Rectal smooth muscle tissue (tissue), 1 donor: Measurements from ENCODE around the gene CRELD2.

Experiments used
- H3K27ac ChIP-seq: one replicate; pipeline ENCODE4 v1.7.0; 2013; ENCODE audit warnings: low read depth, low read length, inconsistent platforms
- H3K27me3 ChIP-seq: one replicate; pipeline ENCODE4 v1.7.0; 2013; ENCODE audit warnings: low read length; ENCODE audit not compliant: control insufficient read depth, insufficient read depth
- H3K36me3 ChIP-seq: one replicate; pipeline ENCODE4 v1.7.0; 2013; ENCODE audit warnings: low read length; ENCODE audit not compliant: control insufficient read depth, insufficient read depth
- H3K4me1 ChIP-seq: one replicate; pipeline ENCODE4 v1.7.0; 2013; ENCODE audit warnings: low read length; ENCODE audit not compliant: control insufficient read depth, insufficient read depth
- H3K4me3 ChIP-seq: one replicate; pipeline ENCODE4 v1.7.0; 2013; ENCODE audit warnings: low read length
- H3K9ac ChIP-seq: one replicate; pipeline ENCODE4 v1.7.0; 2013; ENCODE audit warnings: low read length

The CRELD2 gene

DNA sequence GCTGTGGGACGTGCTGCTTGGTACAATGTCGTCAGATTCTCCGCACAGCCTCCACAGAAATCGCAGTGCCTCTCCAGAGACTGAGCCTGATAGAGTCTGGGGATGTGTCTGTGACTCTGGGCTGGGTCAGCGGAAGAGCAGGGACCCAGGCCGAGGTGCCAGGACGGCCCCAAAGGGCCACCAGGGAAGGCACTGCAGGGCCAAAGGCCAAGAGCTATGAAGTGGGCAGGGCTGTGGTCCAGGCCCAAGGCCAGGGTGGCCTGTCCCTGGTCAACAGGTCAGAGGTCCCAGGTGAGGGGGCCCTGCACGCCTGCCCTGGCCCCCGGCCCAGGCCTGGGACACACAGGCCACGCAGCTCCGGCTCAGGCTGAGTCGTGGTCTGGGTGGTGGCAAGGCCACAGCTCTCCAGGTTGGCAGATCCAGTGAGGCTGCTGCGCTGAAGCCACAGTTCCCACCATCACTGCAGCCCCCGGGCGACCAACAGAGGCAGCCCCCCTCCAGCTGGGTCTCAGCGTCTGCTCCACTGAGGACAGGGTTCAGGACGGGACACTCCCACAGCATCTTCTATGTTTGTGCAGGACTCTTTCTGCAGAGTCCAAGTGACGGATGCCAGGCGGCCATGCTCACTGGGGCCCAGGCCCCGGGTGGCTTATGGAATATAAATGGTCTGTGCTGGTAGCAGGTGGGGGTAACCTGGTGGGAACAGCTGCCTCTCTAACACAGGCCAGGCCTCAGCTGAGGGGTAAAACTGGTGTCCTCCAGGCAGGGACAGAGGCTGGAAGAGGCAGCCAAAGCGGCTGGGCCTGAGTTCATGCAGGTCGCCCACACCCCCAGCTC, 37.4 kb downstream of the CRELD2 start:
- H3K36me3 ChIP-seq, result no peaks in the 10 kb centered on the region
- H3K27ac ChIP-seq, result no peak overlapping the region
- H3K4me1 ChIP-seq, result no peaks in the 10 kb centered on the region
- no peak overlapping the region for H3K9ac ChIP-seq
- H3K27me3 ChIP-seq, result no peaks in the 10 kb centered on the region
- no peak overlapping the region for H3K4me3 ChIP-seq

DNA sequence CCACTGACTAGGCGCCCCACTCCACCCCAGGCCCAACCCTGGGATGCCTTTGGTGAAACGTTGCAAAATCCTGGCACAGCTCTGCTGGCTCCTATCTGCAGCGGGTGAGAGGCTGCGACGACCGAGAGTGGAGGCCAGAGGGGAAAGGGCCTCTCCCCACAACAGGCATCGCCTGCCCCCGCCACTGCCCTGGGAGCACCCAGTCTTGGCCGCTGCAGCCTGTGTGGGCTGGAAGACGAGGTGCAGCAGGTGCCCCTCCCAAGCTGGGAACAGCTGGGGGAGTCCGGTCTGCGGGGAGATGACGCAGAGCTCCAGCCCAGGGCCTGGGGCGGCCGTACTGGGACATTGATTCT, 38.0 kb downstream of the CRELD2 start:
- no peak overlapping the region for H3K4me3 ChIP-seq
- no peaks in the 10 kb centered on the region for H3K36me3 ChIP-seq
- H3K27me3 ChIP-seq, result no peaks in the 10 kb centered on the region
- H3K27ac ChIP-seq, result no peak overlapping the region
- H3K4me1 ChIP-seq, result no peaks in the 10 kb centered on the region
- no peak overlapping the region for H3K9ac ChIP-seq

DNA sequence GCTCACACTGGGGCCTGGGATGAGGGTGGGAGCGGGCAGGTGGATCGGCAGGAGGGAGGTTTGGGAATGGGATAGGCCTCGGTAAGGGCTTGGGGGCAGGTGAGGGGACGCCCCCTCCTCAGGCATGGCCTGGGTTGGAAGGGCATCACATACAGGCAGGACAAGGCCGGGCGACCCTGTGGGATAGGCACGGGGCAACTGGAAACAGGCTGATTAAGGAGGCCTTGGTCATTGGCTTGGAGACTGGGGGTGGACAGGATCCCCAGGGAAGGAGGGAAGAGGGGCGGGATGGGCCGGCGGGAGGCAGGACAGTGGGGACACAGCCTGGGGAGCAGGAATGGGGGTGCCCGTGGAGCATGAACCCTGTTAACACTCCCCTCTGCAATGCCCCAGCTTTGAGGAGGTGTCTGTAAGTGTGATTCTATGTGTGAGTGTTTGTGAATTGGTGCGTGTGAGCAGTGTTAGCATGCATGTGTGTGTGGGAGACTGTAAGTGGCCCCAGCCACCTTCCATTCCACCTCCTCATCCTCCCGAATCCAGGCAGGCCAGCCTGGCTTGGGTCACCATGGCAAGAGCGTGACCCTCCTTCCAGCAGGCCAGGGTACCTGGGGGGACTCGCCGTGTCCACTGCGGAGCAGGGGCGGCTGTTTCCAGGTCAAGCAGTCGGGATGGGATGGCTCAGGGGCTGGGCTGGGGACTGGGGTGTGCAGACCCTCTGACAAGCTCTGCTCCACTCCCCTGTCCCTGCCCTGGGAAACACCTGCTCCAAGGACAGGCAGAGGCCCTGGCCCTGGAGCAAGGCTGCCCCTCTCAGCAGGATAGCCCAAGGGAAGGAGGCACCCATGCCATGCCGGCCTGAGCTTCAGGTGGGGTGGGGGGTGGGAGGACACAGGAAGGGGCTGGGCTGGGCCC, 38.7 kb downstream of the CRELD2 start:
- no peaks in the 10 kb centered on the region for H3K4me1 ChIP-seq
- no peak overlapping the region for H3K9ac ChIP-seq
- H3K36me3 ChIP-seq, result no peaks in the 10 kb centered on the region
- H3K27me3 ChIP-seq, result no peaks in the 10 kb centered on the region
- no peak overlapping the region for H3K4me3 ChIP-seq
- H3K27ac ChIP-seq, result no peak overlapping the region

DNA sequence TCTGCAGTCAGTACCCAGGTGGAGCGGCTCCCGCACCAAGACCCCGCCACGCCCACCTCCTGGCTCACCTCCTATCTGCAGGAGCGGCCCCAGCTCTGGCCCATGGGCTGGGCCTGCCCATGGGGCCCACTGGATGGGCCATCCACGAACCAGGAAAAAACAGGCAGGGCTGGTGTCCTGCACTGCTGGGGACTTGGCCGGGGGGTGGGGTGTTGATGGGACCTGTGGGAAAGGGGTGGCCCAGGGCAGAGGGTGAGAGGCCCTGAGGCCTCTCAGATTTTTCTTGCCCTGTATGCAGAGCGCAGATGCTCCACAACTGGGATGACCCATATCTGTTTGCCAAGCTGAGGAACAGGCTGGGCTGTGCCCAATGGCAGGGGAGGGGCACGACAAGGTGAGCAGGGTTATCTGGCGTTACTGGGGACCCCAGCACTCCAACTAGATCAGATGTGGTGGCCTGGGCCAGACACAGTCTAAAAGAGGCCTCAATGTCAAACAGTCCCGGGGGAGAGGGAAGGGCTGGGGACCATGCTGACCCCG, 39.5 kb downstream of the CRELD2 start:
- no peak overlapping the region for H3K4me3 ChIP-seq
- peaks cover 5% of the 10 kb centered on the region for H3K4me1 ChIP-seq
- H3K9ac ChIP-seq, result no peak overlapping the region
- no peaks in the 10 kb centered on the region for H3K27me3 ChIP-seq
- peaks cover 2% of the 10 kb centered on the region for H3K36me3 ChIP-seq
- H3K27ac ChIP-seq, result no peak overlapping the region

DNA sequence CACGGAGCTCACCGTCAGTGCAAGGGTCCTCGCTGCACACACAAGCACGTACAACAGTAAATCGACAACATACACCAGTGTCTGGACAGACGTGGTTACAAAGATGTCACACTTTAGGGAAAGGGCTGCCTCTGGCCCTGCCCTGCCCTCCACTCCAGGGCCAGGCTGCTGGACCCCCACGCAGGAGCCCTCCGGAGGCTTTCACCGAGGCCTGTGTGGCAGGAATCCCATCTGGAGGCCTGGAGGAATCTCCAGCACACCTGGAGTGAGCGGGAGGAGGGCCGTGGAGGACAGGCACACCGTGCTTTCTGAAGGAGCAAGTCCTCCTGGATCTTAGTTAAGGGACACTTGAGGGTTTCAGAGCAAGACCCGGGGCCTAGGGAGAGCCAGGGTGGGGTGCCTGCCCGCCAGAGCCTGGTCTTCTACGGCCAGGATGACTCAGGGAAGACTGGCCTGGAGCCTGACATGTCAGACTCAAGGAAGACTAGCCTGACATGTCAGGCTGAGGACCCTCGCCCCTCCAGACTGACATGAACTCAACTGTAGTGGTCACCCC, 40.0 kb downstream of the CRELD2 start:
- Histone ChIP-seq H3K36me3 (peaks cover 6% of the 10 kb centered on the region), H3K9ac (no peak overlapping the region), H3K27ac (no peak overlapping the region), H3K4me3 (no peak overlapping the region), H3K27me3 (no peaks in the 10 kb centered on the region), H3K4me1 (peaks cover 8% of the 10 kb centered on the region)

DNA sequence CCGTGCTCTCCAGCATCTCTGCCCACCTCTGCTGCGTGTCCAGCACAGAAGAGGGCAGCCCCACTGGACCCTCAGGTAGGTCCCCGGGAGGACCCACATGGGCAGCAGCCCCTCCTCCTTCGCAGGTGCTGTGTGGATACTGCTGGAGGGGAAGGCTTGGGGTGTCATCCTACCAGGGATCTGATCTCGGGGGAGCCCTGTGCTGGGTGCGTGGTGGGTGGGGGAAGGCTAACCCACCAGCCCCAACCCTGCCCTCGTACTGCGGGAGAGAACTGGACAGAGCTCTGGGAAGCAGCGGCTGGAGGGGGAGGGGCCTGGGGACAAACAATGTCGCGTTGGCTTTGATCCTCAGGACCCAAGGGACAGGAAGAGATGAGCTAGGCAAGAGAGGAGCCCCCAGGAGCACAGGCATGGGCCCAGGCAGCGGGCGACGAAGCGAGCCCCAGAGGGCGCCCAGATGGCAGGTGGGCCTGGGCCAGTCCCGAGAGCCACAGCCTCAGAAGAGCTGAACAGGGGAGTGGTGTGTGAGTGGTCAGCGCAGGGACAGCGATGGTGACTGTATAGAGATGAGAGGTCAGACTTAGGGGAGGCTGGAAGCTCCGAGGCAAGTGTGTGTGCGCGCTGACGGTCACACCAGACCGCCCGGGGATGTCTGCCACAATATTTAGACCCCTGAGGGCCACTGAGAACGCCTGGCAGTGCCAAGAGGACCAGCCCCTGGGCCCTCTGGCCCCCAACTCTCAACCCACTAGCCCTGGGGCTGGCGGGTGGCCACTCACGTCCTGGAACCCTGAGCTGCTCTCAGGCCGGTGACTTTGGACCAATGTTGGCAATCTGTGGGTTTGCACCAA, 40.7 kb downstream of the CRELD2 start:
- Histone ChIP-seq H3K27ac (no peak overlapping the region), H3K36me3 (peaks cover 9% of the 10 kb centered on the region), H3K27me3 (no peaks in the 10 kb centered on the region), H3K9ac (peak overlapping the region; percentile 71), H3K4me3 (peak overlapping the region; percentile 86), H3K4me1 (peaks cover 12% of the 10 kb centered on the region)

DNA sequence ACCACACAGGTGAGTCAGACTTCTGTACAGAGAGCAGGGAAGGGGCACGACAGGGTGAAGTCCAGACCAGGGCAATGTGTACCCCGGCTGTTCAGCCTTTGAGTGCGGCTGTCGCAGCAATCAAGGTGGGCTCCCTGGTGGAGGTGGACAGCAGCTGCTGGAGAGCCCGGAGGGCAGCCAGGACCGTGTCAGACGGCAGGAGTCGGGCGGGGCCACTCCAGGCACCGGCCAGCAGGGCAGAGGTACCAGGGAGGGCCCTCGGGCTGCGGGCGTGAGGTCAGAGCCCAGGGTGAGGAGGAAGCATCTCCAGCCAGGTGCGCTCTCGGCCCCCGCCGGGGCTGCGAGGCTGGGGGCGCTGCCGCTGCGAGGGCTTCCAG, 41.3 kb downstream of the CRELD2 start:
- Histone ChIP-seq H3K36me3 (peaks cover 9% of the 10 kb centered on the region), H3K9ac (peak overlapping the region; percentile 71), H3K27me3 (no peaks in the 10 kb centered on the region), H3K4me3 (peak overlapping the region; percentile 86), H3K4me1 (peaks cover 12% of the 10 kb centered on the region), H3K27ac (peak overlapping the region; percentile 83)

DNA sequence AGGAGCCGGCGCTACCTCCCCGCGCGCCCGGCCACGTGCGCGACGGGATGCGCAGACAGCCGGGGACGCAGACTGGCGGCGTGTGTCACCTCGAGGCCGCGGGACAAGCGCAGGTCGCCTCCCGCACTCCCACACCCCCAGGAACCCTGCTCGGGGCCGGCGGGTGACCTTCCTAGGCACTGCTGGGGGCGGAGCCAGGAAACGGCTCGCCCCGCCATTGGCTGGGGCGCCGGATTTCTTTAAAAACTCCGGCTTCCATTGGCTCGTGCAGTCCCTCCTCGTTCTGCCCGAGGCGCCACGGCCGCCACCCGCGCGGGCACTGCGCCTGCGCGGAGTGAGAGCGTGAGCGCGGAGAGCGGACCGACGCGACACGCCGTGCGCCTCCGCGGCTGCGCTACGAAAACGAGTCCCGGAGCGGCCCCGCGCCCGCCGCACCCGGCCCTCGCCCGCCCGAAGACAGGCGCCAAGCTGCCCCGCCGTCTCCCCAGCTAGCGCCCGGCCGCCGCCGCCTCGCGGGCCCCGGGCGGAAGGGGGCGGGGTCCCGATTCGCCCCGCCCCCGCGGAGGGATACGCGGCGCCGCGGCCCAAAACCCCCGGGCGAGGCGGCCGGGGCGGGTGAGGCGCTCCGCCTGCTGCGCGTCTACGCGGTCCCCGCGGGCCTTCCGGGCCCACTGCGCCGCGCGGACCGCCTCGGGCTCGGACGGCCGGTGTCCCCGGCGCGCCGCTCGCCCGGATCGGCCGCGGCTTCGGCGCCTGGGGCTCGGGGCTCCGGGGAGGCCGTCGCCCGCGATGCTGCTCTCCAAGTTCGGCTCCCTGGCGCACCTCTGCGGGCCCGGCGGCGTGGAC, 41.9 kb downstream of the CRELD2 start, which contains the start of gene PIM3:
TSS of gene PIM3 (plus strand) at position 614 of the 846 bp plus-strand sequence. CDS start at position 790, 176 bp downstream.
- peaks cover 12% of the 10 kb centered on the region for H3K4me1 ChIP-seq

DNA sequence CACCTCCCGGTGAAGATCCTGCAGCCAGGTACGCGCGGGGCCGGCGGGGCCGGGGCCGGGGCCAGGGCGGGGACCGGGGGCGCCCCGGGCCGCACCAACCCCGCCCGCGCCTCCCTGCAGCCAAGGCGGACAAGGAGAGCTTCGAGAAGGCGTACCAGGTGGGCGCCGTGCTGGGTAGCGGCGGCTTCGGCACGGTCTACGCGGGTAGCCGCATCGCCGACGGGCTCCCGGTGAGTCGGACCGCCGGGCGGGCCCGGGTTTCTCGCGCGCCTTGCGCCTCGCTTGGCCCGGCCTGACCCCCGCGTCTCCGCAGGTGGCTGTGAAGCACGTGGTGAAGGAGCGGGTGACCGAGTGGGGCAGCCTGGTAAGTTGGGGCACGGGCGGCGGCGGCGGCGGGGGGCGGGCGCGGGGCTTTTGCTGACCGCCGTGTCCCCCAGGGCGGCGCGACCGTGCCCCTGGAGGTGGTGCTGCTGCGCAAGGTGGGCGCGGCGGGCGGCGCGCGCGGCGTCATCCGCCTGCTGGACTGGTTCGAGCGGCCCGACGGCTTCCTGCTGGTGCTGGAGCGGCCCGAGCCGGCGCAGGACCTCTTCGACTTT, 42.7 kb downstream of the CRELD2 start:
- H3K4me1 ChIP-seq, result peaks cover 12% of the 10 kb centered on the region
- H3K36me3 ChIP-seq, result peaks cover 9% of the 10 kb centered on the region
- H3K9ac ChIP-seq, result peak overlapping the region; percentile 87
- H3K27ac ChIP-seq, result peak overlapping the region; percentile 73
- H3K4me3 ChIP-seq, result peak overlapping the region; percentile 86
- no peaks in the 10 kb centered on the region for H3K27me3 ChIP-seq

More for the DNA sequence above, 41.9 kb downstream of the CRELD2 start, which contains the start of gene PIM3:
- Histone ChIP-seq H3K4me3 (peak within 1 kb of the TSS; percentile 86), H3K36me3 (peaks cover 9% of the 10 kb centered on the region), H3K9ac (peak within 1 kb of the TSS; percentile 87), H3K27ac (peak within 1 kb of the TSS; percentile 83), H3K27me3 (no peaks in the 10 kb centered on the region)

DNA sequence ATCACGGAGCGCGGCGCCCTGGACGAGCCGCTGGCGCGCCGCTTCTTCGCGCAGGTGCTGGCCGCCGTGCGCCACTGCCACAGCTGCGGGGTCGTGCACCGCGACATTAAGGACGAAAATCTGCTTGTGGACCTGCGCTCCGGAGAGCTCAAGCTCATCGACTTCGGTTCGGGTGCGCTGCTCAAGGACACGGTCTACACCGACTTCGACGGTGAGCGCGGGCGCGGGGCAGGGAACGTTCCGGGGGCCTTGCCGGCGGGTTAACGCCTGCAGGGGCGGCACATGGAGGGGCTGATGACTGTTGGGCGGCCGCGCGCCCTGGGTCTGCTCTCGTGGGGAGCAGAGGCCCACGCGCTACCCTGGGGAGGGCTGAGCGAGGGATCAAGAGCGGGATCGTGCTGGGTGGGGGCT, 43.2 kb downstream of the CRELD2 start:
- Histone ChIP-seq H3K9ac (peak overlapping the region; percentile 87), H3K27ac (peak overlapping the region; percentile 73), H3K27me3 (no peaks in the 10 kb centered on the region), H3K4me1 (peaks cover 12% of the 10 kb centered on the region), H3K4me3 (peak overlapping the region; percentile 86), H3K36me3 (peaks cover 9% of the 10 kb centered on the region)
